Retinal pigment epithelial cell (primary cell): ENCODE data around the gene VPS13D.

ENCODE experiments used
- DNase-seq: peaks from one replicate; pipeline ENCODE4 v3.0.0-alpha.2; 2010; ENCODE audit warnings: low read depth
- H3K4me3 ChIP-seq: 2 replicates; pipeline ENCODE4 v1.5.1; 2011; ENCODE audit warnings: mild to moderate bottlenecking, low read length, control low read depth, moderate library complexity
- CTCF ChIP-seq: conservative IDR thresholded peaks from 2 replicates; pipeline ENCODE4 v1.5.1; 2011; ENCODE audit warnings: low read depth, low read length, control low read depth, inconsistent platforms

Gene VPS13D

GRCh38 chr1:12424087-12424529, 194.3 kb downstream of the VPS13D start:
- TF ChIP-seq CTCF: no peak
- H3K4me3 ChIP-seq: no peak overlapping the region
- DNase-seq: no peak

GRCh38 chr1:12424793-12425192, 195.0 kb downstream of the VPS13D start:
- DNase-seq: no peak
- no peak for TF ChIP-seq CTCF
- H3K4me3 ChIP-seq: no peak overlapping the region

GRCh38 chr1:12426030-12426429, 196.2 kb downstream of the VPS13D start:
- H3K4me3 ChIP-seq: no peak overlapping the region
- no peak for TF ChIP-seq CTCF
- no peak for DNase-seq

- no peak for TF ChIP-seq CTCF
- no peak for DNase-seq
- no peak overlapping the region for H3K4me3 ChIP-seq
Measured at GRCh38 chr1:12428334-12428733, 198.5 kb downstream of the VPS13D start.

GRCh38 chr1:12430525-12430924, 200.7 kb downstream of the VPS13D start:
- no peak for DNase-seq
- TF ChIP-seq CTCF: no peak
- no peak overlapping the region for H3K4me3 ChIP-seq

- H3K4me3 ChIP-seq: no peak overlapping the region
- DNase-seq: no peak
- TF ChIP-seq CTCF: no peak
Measured at GRCh38 chr1:12432897-12433296, 203.1 kb downstream of the VPS13D start.

- peak; percentile 53 for DNase-seq
- no peak for TF ChIP-seq CTCF
- no peak overlapping the region for H3K4me3 ChIP-seq
Measured at GRCh38 chr1:12433323-12434053, 203.7 kb downstream of the VPS13D start.
